Measurements from ENCODE around the gene VENTX.

VENTX gene

GRCh38 chr10:133277993-133278576, 40.4 kb downstream of the VENTX start:
- Histone ChIP-seq H3K4me3 (ENCODE audit: insufficient read depth, low read depth, low read length, poor library complexity, severe bottlenecking) (peak overlapping the region; percentile 17), H3K9me3 (ENCODE audit: control insufficient read depth, low read length) (no peaks in the 10 kb centered on the region), H3K4me1 (ENCODE audit: control insufficient read depth, insufficient read depth, low read length, poor library complexity, severe bottlenecking) (peaks cover 52% of the 10 kb centered on the region), H3K27ac (ENCODE audit: insufficient read depth, low read length, poor library complexity, severe bottlenecking) (peak overlapping the region; percentile 96), H3K36me3 (ENCODE audit: control insufficient read depth, insufficient read depth, low read length) (peaks cover 26% of the 10 kb centered on the region), H3K27me3 (replicated peaks; ENCODE audit: control insufficient read depth, insufficient read depth, low read length, poor library complexity, severe bottlenecking) (no peaks in the 10 kb centered on the region)
- no peak for DNase-seq

DNA sequence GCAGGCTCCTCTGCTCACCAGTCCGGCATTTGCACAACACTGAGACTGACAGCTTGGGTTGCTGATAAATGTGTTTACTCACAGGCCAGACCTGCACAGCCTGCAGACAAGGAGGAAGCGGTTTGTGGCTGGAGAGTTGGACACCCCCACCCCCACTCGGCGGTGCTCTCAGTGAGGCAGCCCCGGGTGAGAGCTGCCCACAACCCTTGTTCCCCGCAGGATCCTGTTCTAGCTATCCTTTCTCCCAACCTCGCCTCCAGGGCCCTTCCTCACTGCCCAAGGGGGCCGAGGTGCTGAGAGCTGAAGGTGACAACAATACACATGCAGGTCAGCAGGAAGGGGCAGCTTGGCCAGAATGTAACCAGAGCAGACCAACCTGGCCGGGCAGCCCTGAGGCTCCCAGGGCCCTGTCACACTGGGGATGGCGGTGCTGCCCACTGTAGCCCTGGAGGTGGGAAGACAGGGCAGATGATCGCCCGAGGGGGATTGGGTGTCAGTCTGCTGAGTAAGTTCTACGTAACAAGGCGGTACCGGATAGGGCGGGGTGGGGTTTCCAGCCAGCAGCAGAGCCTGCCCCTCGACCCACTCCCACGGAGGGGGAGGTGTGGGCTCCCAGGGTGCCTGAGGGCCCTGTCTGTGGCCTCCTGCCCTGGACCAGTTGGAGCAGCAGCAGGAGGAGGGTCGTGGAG, 41.1 kb downstream of the VENTX start:
- DNase-seq: peak; percentile 62 to 72 (median 71)
- Histone ChIP-seq H3K27me3 (replicated peaks; ENCODE audit: control insufficient read depth, insufficient read depth, low read length, poor library complexity, severe bottlenecking) (no peaks in the 10 kb centered on the region), H3K4me3 (ENCODE audit: insufficient read depth, low read depth, low read length, poor library complexity, severe bottlenecking) (peak overlapping the region; percentile 17), H3K27ac (ENCODE audit: insufficient read depth, low read length, poor library complexity, severe bottlenecking) (peak overlapping the region; percentile 96), H3K36me3 (ENCODE audit: control insufficient read depth, insufficient read depth, low read length) (peaks cover 26% of the 10 kb centered on the region), H3K9me3 (ENCODE audit: control insufficient read depth, low read length) (no peaks in the 10 kb centered on the region), H3K4me1 (ENCODE audit: control insufficient read depth, insufficient read depth, low read length, poor library complexity, severe bottlenecking) (peaks cover 50% of the 10 kb centered on the region)

DNA sequence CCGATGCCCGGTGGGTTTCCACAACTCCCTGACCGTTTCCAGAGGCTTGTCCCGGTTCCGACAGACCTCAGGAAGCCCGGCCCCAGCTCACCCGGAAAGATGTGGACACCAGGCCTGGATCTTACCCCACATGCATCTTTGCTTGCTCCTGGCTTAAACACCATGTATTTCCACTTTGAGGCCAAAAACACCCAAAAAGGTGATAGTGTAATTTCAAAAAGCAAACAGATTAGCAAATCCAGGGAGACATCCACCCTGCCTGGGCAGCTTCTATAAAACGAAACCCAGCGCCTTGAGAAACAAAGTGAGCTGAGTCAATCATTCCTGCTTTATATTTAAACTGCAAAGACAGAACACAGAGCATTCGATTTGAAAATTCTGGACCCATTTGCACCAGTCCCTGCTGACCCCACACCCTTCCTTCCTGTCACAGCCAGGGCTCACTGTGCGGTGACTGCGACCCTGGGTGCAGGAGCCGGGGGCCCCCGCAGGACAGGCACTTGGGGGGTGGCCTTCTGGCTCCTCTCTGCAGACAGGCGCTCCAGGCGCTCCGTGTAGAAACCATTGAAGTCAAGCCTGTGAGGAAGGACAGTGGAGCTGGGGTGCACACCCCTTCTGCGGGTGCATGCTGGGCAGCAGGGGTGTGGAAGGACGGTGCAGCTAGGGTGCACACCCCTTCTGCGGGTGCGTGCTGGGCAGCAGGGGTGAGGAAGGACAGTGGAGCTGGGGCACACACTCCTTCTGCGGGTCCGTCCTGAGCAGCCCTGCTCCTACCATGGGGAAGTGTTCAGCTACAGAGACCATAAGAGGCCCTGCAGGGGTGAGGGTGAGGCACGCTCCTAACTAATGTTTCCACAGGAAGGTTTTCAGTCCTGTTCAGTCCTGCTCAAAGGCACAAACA, 41.9 kb downstream of the VENTX start:
- DNase-seq: no peak
- peaks cover 31% of the 10 kb centered on the region for H3K36me3 ChIP-seq (ENCODE audit: control insufficient read depth, insufficient read depth, low read length)
- peak overlapping the region; percentile 96 for H3K27ac ChIP-seq (ENCODE audit: insufficient read depth, low read length, poor library complexity, severe bottlenecking)
- H3K9me3 ChIP-seq (ENCODE audit: control insufficient read depth, low read length): no peaks in the 10 kb centered on the region
- H3K27me3 ChIP-seq (replicated peaks; ENCODE audit: control insufficient read depth, insufficient read depth, low read length, poor library complexity, severe bottlenecking): no peaks in the 10 kb centered on the region
- no peak overlapping the region for H3K4me3 ChIP-seq (ENCODE audit: insufficient read depth, low read depth, low read length, poor library complexity, severe bottlenecking)
- H3K4me1 ChIP-seq (ENCODE audit: control insufficient read depth, insufficient read depth, low read length, poor library complexity, severe bottlenecking): peaks cover 43% of the 10 kb centered on the region

GRCh38 chr10:133280391-133281059, 42.9 kb downstream of the VENTX start:
- Histone ChIP-seq H3K27ac (ENCODE audit: insufficient read depth, low read length, poor library complexity, severe bottlenecking) (peak overlapping the region; percentile 22), H3K4me1 (ENCODE audit: control insufficient read depth, insufficient read depth, low read length, poor library complexity, severe bottlenecking) (peaks cover 36% of the 10 kb centered on the region), H3K9me3 (ENCODE audit: control insufficient read depth, low read length) (no peaks in the 10 kb centered on the region), H3K27me3 (replicated peaks; ENCODE audit: control insufficient read depth, insufficient read depth, low read length, poor library complexity, severe bottlenecking) (no peaks in the 10 kb centered on the region), H3K4me3 (ENCODE audit: insufficient read depth, low read depth, low read length, poor library complexity, severe bottlenecking) (no peak overlapping the region), H3K36me3 (ENCODE audit: control insufficient read depth, insufficient read depth, low read length) (peaks cover 41% of the 10 kb centered on the region)
- no peak for DNase-seq

DNA sequence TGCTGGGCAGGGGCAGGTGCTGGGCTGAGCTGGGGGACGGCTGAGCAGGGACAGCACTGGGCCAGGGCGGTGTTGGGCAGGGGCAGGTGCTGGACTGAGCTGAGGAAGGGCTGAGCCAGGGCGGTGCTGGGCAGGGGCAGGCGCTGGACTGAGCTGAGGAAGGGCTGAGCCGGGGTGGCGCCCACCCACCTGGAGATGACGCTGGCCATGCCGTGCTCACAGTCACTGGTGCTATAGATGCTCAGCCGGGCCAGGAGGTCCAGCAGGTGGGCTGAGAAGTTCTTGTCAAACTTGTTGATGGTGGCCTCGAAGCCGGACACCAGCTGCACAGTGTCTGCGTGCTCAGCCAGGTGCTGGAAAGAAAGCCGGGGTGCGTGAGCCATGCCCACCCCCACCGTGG, 43.4 kb downstream of the VENTX start:
- Histone ChIP-seq H3K27ac (ENCODE audit: insufficient read depth, low read length, poor library complexity, severe bottlenecking) (no peak overlapping the region), H3K9me3 (ENCODE audit: control insufficient read depth, low read length) (no peaks in the 10 kb centered on the region), H3K36me3 (ENCODE audit: control insufficient read depth, insufficient read depth, low read length) (peaks cover 46% of the 10 kb centered on the region), H3K4me1 (ENCODE audit: control insufficient read depth, insufficient read depth, low read length, poor library complexity, severe bottlenecking) (peaks cover 33% of the 10 kb centered on the region), H3K4me3 (ENCODE audit: insufficient read depth, low read depth, low read length, poor library complexity, severe bottlenecking) (no peak overlapping the region), H3K27me3 (replicated peaks; ENCODE audit: control insufficient read depth, insufficient read depth, low read length, poor library complexity, severe bottlenecking) (no peaks in the 10 kb centered on the region)
- no peak for DNase-seq

DNA sequence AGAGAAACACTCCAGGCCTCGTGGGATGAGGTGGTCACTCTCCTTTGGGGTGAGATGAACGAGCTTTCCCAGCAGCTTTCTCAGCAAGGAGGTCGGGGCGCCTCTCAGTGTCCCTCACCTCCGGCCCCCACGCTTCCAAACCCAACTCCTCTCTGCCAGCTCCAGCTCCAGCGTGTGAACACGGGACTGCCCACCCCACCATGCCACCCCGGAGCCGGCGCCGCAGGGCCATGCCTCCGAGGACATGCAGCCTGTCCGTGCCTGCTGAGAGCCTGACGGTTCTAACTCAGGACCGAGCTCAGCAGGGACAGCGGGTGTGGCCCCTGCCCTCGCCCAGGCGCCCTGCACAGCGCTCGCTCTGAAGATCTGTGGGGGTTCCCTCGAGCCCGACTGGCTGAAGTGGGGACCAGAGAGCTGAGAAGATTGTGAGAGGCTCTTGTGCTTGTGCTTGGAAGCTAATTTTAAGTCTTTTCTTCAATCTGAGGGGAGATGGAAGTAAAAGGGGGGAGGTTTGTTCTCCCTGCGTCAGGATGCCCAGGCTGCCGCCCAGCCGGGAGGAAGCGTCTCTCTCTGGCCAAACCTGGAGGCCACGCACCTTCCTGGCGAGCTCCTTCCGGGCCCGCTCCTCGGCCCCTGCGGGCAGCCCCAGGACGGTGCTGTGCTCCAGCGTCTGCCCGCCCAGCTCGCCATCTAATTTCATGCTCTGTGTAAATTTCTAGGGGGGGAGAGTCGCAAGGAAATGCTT, 44.1 kb downstream of the VENTX start:
- no peaks in the 10 kb centered on the region for H3K27me3 ChIP-seq (replicated peaks; ENCODE audit: control insufficient read depth, insufficient read depth, low read length, poor library complexity, severe bottlenecking)
- no peak overlapping the region for H3K4me3 ChIP-seq (ENCODE audit: insufficient read depth, low read depth, low read length, poor library complexity, severe bottlenecking)
- DNase-seq: no peak
- no peak overlapping the region for H3K27ac ChIP-seq (ENCODE audit: insufficient read depth, low read length, poor library complexity, severe bottlenecking)
- H3K4me1 ChIP-seq (ENCODE audit: control insufficient read depth, insufficient read depth, low read length, poor library complexity, severe bottlenecking): peaks cover 27% of the 10 kb centered on the region
- H3K36me3 ChIP-seq (ENCODE audit: control insufficient read depth, insufficient read depth, low read length): peaks cover 53% of the 10 kb centered on the region
- no peaks in the 10 kb centered on the region for H3K9me3 ChIP-seq (ENCODE audit: control insufficient read depth, low read length)

DNA sequence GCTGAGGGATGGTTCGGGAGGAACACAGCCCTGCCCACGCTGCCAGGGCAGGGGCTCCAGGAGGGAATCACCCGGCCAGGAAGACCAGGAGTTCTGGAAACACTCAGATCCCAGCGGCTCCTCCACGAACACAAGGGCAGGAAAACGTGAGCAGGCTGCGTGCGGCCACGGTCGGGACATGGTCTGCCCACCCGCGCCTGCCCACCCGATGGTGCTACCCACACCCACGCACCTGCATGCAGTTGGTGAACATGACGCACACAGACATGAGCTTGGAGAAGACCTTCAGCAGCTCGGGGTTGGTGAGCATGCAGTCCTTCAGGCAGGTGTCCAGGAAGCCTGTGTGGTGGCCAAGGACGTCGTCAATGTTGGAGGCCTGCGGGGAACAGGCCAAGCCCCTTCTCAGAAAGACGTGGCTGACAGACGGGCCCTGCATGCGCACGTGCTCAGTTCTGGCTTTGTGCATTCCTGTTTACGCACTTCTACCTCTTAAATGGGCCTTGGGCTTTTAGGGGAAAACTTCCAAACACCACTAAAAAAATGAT, 45.3 kb downstream of the VENTX start:
- peaks cover 57% of the 10 kb centered on the region for H3K36me3 ChIP-seq (ENCODE audit: control insufficient read depth, insufficient read depth, low read length)
- no peak overlapping the region for H3K4me3 ChIP-seq (ENCODE audit: insufficient read depth, low read depth, low read length, poor library complexity, severe bottlenecking)
- H3K9me3 ChIP-seq (ENCODE audit: control insufficient read depth, low read length): no peaks in the 10 kb centered on the region
- peaks cover 15% of the 10 kb centered on the region for H3K4me1 ChIP-seq (ENCODE audit: control insufficient read depth, insufficient read depth, low read length, poor library complexity, severe bottlenecking)
- H3K27me3 ChIP-seq (replicated peaks; ENCODE audit: control insufficient read depth, insufficient read depth, low read length, poor library complexity, severe bottlenecking): no peaks in the 10 kb centered on the region
- no peak for DNase-seq
- H3K27ac ChIP-seq (ENCODE audit: insufficient read depth, low read length, poor library complexity, severe bottlenecking): no peak overlapping the region

DNA sequence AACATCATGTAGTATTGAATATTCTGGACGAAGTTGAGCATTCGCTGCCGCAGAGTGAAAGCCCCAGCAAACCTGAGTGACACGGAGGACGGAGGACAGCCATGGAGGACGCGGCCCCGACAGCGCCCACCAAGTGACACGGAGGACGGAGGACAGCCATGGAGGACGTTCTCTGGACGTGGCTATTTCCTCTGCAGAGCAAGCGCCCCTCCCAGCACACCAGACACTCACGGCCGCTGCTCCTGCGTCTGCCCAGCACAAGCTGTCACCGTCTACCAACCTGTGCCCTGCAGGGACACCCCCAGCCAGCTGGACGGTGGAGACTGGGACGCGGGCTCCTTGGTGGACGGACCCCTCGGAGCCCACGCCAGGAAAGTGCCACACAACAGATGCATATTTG, 46.3 kb downstream of the VENTX start:
- Histone ChIP-seq H3K9me3 (ENCODE audit: control insufficient read depth, low read length) (no peaks in the 10 kb centered on the region), H3K4me3 (ENCODE audit: insufficient read depth, low read depth, low read length, poor library complexity, severe bottlenecking) (no peak overlapping the region), H3K27me3 (replicated peaks; ENCODE audit: control insufficient read depth, insufficient read depth, low read length, poor library complexity, severe bottlenecking) (no peaks in the 10 kb centered on the region), H3K4me1 (ENCODE audit: control insufficient read depth, insufficient read depth, low read length, poor library complexity, severe bottlenecking) (peaks cover 5% of the 10 kb centered on the region), H3K36me3 (ENCODE audit: control insufficient read depth, insufficient read depth, low read length) (peaks cover 67% of the 10 kb centered on the region), H3K27ac (ENCODE audit: insufficient read depth, low read length, poor library complexity, severe bottlenecking) (no peak overlapping the region)
- no peak for DNase-seq

DNA sequence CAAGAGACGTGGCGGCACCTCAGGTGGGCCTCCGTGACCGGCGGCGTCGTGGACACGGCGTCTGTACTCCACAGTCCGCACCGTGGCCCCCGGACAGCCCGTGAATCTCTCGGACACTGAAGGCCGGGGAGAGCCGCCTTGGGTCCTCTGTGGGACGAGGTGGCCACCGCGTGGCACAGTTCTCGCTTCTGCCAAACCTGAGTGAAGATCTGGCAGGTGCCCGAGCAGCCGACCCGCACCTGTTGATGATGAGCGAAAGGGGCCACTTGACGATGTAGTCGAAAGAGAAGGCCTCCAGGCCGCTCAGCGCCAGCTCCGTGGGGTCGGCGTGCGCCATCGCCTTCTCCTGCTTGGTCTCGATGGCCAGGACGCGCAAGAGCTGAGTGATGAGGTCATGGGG, 47.6 kb downstream of the VENTX start:
- H3K36me3 ChIP-seq (ENCODE audit: control insufficient read depth, insufficient read depth, low read length): peaks cover 76% of the 10 kb centered on the region
- DNase-seq: no peak
- no peak overlapping the region for H3K4me3 ChIP-seq (ENCODE audit: insufficient read depth, low read depth, low read length, poor library complexity, severe bottlenecking)
- no peaks in the 10 kb centered on the region for H3K4me1 ChIP-seq (ENCODE audit: control insufficient read depth, insufficient read depth, low read length, poor library complexity, severe bottlenecking)
- no peak overlapping the region for H3K27ac ChIP-seq (ENCODE audit: insufficient read depth, low read length, poor library complexity, severe bottlenecking)
- no peaks in the 10 kb centered on the region for H3K9me3 ChIP-seq (ENCODE audit: control insufficient read depth, low read length)
- H3K27me3 ChIP-seq (replicated peaks; ENCODE audit: control insufficient read depth, insufficient read depth, low read length, poor library complexity, severe bottlenecking): no peaks in the 10 kb centered on the region

Data from effector memory CD4-positive, alpha-beta T cell (primary cell).